Endothelial cell of umbilical vein (primary cell): ENCODE results near the gene GMPPA. TPM values are rescaled to one million over a fixed set of nuclear protein-coding genes. Genes with fewer than 3 reads are reported as not detected.

Experiments
- BruUV-seq: library from RNA; stranded (reverse); fragments of 400-500 nt; replicated peaks from 2 replicates; lab custom pipeline; 2021; lab: Mats Ljungman, UMichigan
- CTCF ChIA-PET: fragments of 300-600, 350-600 bp; sonication (Branson Sonifier 250); formaldehyde crosslinking; loops from one replicate; lab custom pipeline; 2021; ENCODE audit warnings: antibody characterized with exemption, inconsistent platforms; lab: Charles Lee
- POLR2A ChIA-PET: fragments of 300-600, 350-600 bp; sonication (Branson Sonifier 250); formaldehyde crosslinking; loops from one replicate; lab custom pipeline; 2021; ENCODE audit warnings: antibody characterized with exemption, inconsistent platforms; lab: Charles Lee
- DNase-seq: peaks from one replicate; pipeline ENCODE4 v3.0.0-alpha.2; 2011; ENCODE audit warnings: low read depth, low spot score
- FAIRE-seq: peaks from 2 replicates; lab custom pipeline; 2011; peaks lifted over from hg19 to GRCh38; lab: Jason Lieb, UNC
- H2AFZ ChIP-seq: 2 replicates; pipeline ENCODE4 v1.6.0; 2012; ENCODE audit warnings: low read depth, low read length, control low read depth, inconsistent platforms
- H3K27ac ChIP-seq: 2 replicates; pipeline ENCODE4 v1.5.1; 2011; ENCODE audit warnings: low read depth, mild to moderate bottlenecking, control low read depth, low read length, moderate library complexity; ENCODE audit not compliant: insufficient read depth
- H3K27me3 ChIP-seq, 2 experiments: 2 replicates each; pipeline versions ENCODE4 v1.6.0 to v1.6.1; 2011; ENCODE audit warnings: low read length in 2 of 2, mixed read lengths in 1 of 2; ENCODE audit not compliant: control insufficient read depth in 2 of 2, insufficient read depth in 2 of 2
- H3K36me3 ChIP-seq, 2 experiments: 2 replicates in 1 of 2; 3 replicates in 1 of 2; pipeline ENCODE4 v1.5.1; 2011; ENCODE audit warnings: low read length in 2 of 2, mild to moderate bottlenecking in 1 of 2, moderate library complexity in 1 of 2; ENCODE audit not compliant: control insufficient read depth in 2 of 2, insufficient read depth in 2 of 2; ENCODE audit errors: extremely low read depth in 1 of 2
- H3K4me1 ChIP-seq: 3 replicates; pipeline ENCODE4 v1.5.1; 2011; ENCODE audit warnings: mild to moderate bottlenecking, low read length; ENCODE audit not compliant: control insufficient read depth, insufficient read depth; ENCODE audit errors: extremely low read depth
- H3K4me2 ChIP-seq: 2 replicates; pipeline ENCODE4 v1.6.1; 2011; ENCODE audit warnings: low read length, control low read depth, mixed read lengths; ENCODE audit not compliant: insufficient read depth
- H3K4me3 ChIP-seq, 3 experiments: fragments of 200-600 bp in 1 of 3; sonication (generic), shearing (Covaris generic) in 1 of 3; replicated peaks in 1 of 3; 2 replicates each; pipeline ENCODE4 v1.5.1; 2011 to 2016; ENCODE audit warnings: control low read depth in 3 of 3, low read length in 3 of 3, mild to moderate bottlenecking in 2 of 3, inconsistent platforms in 1 of 3, low read depth in 1 of 3, moderate library complexity in 1 of 3; ENCODE audit not compliant: insufficient read depth in 1 of 3
- H3K79me2 ChIP-seq: 2 replicates; pipeline ENCODE4 v1.6.0; 2012; ENCODE audit warnings: low read length, inconsistent platforms; ENCODE audit not compliant: control insufficient read depth, insufficient read depth
- H3K9ac ChIP-seq: replicated peaks from 2 replicates; pipeline ENCODE3; 2011; ENCODE audit warnings: low read length, control low read depth; ENCODE audit not compliant: insufficient read depth; ENCODE audit errors: extremely low read depth
- H3K9me1 ChIP-seq: replicated peaks from 3 replicates; pipeline ENCODE4 v1.6.0; 2011; ENCODE audit warnings: mild to moderate bottlenecking, low read length; ENCODE audit not compliant: control insufficient read depth, insufficient read depth; ENCODE audit errors: extremely low read depth
- H3K9me3 ChIP-seq: replicated peaks from 2 replicates; pipeline ENCODE4 v1.5.1; 2012; ENCODE audit warnings: low read length, inconsistent platforms; ENCODE audit not compliant: control insufficient read depth, insufficient read depth
- H4K20me1 ChIP-seq: replicated peaks from 2 replicates; pipeline ENCODE3; 2011; ENCODE audit warnings: mild to moderate bottlenecking, low read length; ENCODE audit not compliant: control insufficient read depth, insufficient read depth; ENCODE audit errors: extremely low read depth
- EZH2 ChIP-seq: IDR thresholded peaks from 2 replicates; pipeline ENCODE4 v1.6.1; 2012; ENCODE audit warnings: borderline replicate concordance, low read depth, mild to moderate bottlenecking, moderate library complexity, low read length, inconsistent platforms; ENCODE audit not compliant: severe bottlenecking
- FOS ChIP-seq: IDR thresholded peaks from 2 replicates; pipeline ENCODE4 v1.6.1; 2011; ENCODE audit warnings: mild to moderate bottlenecking, low read length, moderate library complexity, borderline replicate concordance; ENCODE audit not compliant: insufficient read depth
- JUN ChIP-seq: IDR thresholded peaks from 2 replicates; pipeline ENCODE4 v1.6.1; 2011; ENCODE audit warnings: borderline replicate concordance, low read depth; ENCODE audit not compliant: insufficient read length, insufficient read depth
- MAX ChIP-seq: IDR thresholded peaks from 2 replicates; pipeline ENCODE4 v1.6.1; 2011; ENCODE audit not compliant: insufficient read depth, insufficient read length
- MYC ChIP-seq: IDR thresholded peaks from one replicate; pipeline ENCODE4 v1.6.1; 2011; ENCODE audit warnings: mild to moderate bottlenecking, low read depth, low read length
- POLR2A ChIP-seq: IDR thresholded peaks from 2 replicates; pipeline ENCODE4 v1.6.1; 2012; ENCODE audit warnings: low read depth, mild to moderate bottlenecking, control low read depth, low read length
- POLR2AphosphoS5 ChIP-seq: IDR thresholded peaks from 2 replicates; pipeline ENCODE4 v1.6.1; 2012; ENCODE audit warnings: low read depth, mild to moderate bottlenecking, control low read depth, low read length, moderate library complexity; ENCODE audit not compliant: insufficient read depth
- dilution Hi-C: fragments of 300-500 bp; cut with MboI; formaldehyde crosslinking; loops from one replicate; pipeline ENCODE4 v1.15.0; 2019; ENCODE audit warnings: low sequenced_read_pairs; ENCODE audit not compliant: extremely low pct_ligation_motif_present
- intact Hi-C: fragments of 100-400 bp; cut with micrococcal nuclease; formaldehyde crosslinking; loops from one replicate; pipeline ENCODE4 v1.10.0; 2022
- polyA plus RNA-seq, 4 experiments: library from polyadenylated mRNA; depleted of rRNA in 3 of 4; stranded (reverse) in 3 of 4; unstranded in 1 of 4; fragments of >200 nt; gene quantifications; 2 replicates each; pipeline versions ENCODE4 v1.2.1 to v1.2.3, GENCODE V29; 2011 to 2012; ENCODE audit warnings: missing spikeins in 1 of 4
- total RNA-seq: library from RNA; stranded (reverse); gene quantifications from 2 replicates; pipeline ENCODE4 v1.2.3, GENCODE V29; 2021
- TF ChIP-seq, protein P1 (sequence below), 2 donors: IDR thresholded peaks; 1 replicate in 1 of 2; 2 replicates in 1 of 2; pipeline ENCODE4 v1.5.1; 2011; ENCODE audit warnings: low read length in 2 of 2, mild to moderate bottlenecking in 2 of 2, moderate library complexity in 2 of 2, control low read depth in 1 of 2, inconsistent platforms in 1 of 2, low read depth in 1 of 2; ENCODE audit not compliant: insufficient read depth in 1 of 2; ENCODE audit errors: extremely low read depth in 1 of 2

The GMPPA gene
- total and polyA plus RNA-seq, 2 donors (not counting 3 experiments of a cell fraction or from before 2014, with no cell fraction given), result 39.1 to 104 TPM

GRCh38 chr2:219488149-219488843 lies 10.4 kb upstream of the GMPPA start:
- no TSS peak for BruUV-seq
- Histone ChIP-seq H3K4me1 (no peaks in the 10 kb centered on the region), H4K20me1 (no peaks in the 10 kb centered on the region), H3K27ac (no peak overlapping the region), H2AFZ (no peak overlapping the region), H3K36me3 (no peaks in the 10 kb centered on the region), H3K9ac (no peak overlapping the region), H3K4me2 (no peak overlapping the region), H3K9me3 (no peaks in the 10 kb centered on the region), H3K4me3 (no peak overlapping the region), H3K27me3 (peaks cover 34 to 35% of the 10 kb centered on the region in 2 experiments), H3K79me2 (no peaks in the 10 kb centered on the region), H3K9me1 (no peaks in the 10 kb centered on the region)
- POLR2A ChIA-PET, result no interaction called here
- TF ChIP-seq MYC, result no peak
- TF ChIP-seq MAX, result no peak
- no peak for TF ChIP-seq POLR2A
- CTCF ChIA-PET, result interaction anchor here (19.9 kb wide), 1 partner anchor 41 kb away, joined by 731 read pairs; no protein-coding TSS in a partner anchor
- intact Hi-C loops, result no loop called here
- dilution Hi-C loops, result no loop called here
- FAIRE-seq (no peak), DNase-seq (no peak)

GRCh38 chr2:219488844-219489194 lies 9.9 kb upstream of the GMPPA start:
- Histone ChIP-seq H3K9me3 (no peaks in the 10 kb centered on the region), H3K9ac (no peak overlapping the region), H4K20me1 (no peaks in the 10 kb centered on the region), H3K27ac (no peak overlapping the region), H3K79me2 (no peaks in the 10 kb centered on the region), H3K27me3 (peaks cover 32% of the 10 kb centered on the region in 2 experiments), H3K4me2 (no peak overlapping the region), H3K36me3 (no peaks in the 10 kb centered on the region), H3K4me1 (no peaks in the 10 kb centered on the region), H3K9me1 (no peaks in the 10 kb centered on the region), H3K4me3 (no peak overlapping the region), H2AFZ (no peak overlapping the region)
- ChIA-PET CTCF (interaction anchor here (19.9 kb wide), 1 partner anchor 40 kb away, joined by 731 read pairs; no protein-coding TSS in a partner anchor), POLR2A (no interaction called here)
- dilution Hi-C loops (no loop called here), intact Hi-C loops (no loop called here)
- no peak for FAIRE-seq
- TF ChIP-seq JUN (no peak), FOS (no peak), MAX (no peak), MYC (no peak), EZH2 (no peak), POLR2AphosphoS5 (no peak)
- TF ChIP-seq, protein P1, sequence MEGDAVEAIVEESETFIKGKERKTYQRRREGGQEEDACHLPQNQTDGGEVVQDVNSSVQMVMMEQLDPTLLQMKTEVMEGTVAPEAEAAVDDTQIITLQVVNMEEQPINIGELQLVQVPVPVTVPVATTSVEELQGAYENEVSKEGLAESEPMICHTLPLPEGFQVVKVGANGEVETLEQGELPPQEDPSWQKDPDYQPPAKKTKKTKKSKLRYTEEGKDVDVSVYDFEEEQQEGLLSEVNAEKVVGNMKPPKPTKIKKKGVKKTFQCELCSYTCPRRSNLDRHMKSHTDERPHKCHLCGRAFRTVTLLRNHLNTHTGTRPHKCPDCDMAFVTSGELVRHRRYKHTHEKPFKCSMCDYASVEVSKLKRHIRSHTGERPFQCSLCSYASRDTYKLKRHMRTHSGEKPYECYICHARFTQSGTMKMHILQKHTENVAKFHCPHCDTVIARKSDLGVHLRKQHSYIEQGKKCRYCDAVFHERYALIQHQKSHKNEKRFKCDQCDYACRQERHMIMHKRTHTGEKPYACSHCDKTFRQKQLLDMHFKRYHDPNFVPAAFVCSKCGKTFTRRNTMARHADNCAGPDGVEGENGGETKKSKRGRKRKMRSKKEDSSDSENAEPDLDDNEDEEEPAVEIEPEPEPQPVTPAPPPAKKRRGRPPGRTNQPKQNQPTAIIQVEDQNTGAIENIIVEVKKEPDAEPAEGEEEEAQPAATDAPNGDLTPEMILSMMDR (IDR thresholded peaks at IDR 0.05; ENCODE audit: extremely low read depth in 1 of 2, insufficient read depth in 1 of 2, low read depth in 1 of 2, low read length in 2 of 2), result no peak
- BruUV-seq, result no TSS peak
- no peak for DNase-seq
